ENCODE measurements around the gene SUCLA2.

Gene SUCLA2

GRCh38 chr13:47897411-47898050 is 103.5 kb downstream of the SUCLA2 start:
- no peak for DNase-seq

- DNase-seq = no peak
Measured at GRCh38 chr13:47896546-47896945, 104.5 kb downstream of the SUCLA2 start.

- no peak for DNase-seq
Measured at GRCh38 chr13:47896111-47896510, 105.0 kb downstream of the SUCLA2 start.

GRCh38 chr13:47893527-47893926 is 107.5 kb downstream of the SUCLA2 start:
- no peak for DNase-seq
